Neuronal stem cell (in vitro differentiated cells): ENCODE data around the gene FAM210A.

Experiments used
- DNase-seq: peaks from one replicate; pipeline ENCODE4 v3.0.0-alpha.2; 2013; ENCODE audit warnings: low spot score
- H2AFZ ChIP-seq: one replicate; pipeline ENCODE4 v1.6.1; 2013; ENCODE audit warnings: mild to moderate bottlenecking, low read length, inconsistent platforms
- H2AK5ac ChIP-seq: 2 replicates; pipeline ENCODE4 v1.6.1; 2013; ENCODE audit warnings: low read depth, mild to moderate bottlenecking, inconsistent platforms, low read length, moderate library complexity, mixed read lengths
- H2BK120ac ChIP-seq: 2 replicates; pipeline ENCODE4 v1.6.1; 2013; ENCODE audit warnings: low read depth, mild to moderate bottlenecking, inconsistent platforms, low read length, moderate library complexity, mixed read lengths
- H2BK12ac ChIP-seq: one replicate; pipeline ENCODE4 v1.6.1; 2013; ENCODE audit warnings: low read length, inconsistent platforms
- H2BK15ac ChIP-seq: 2 replicates; pipeline ENCODE4 v1.6.1; 2013; ENCODE audit warnings: mild to moderate bottlenecking, low read length, inconsistent platforms, mixed read lengths
- H2BK5ac ChIP-seq: one replicate; pipeline ENCODE4 v1.6.1; 2013; ENCODE audit warnings: inconsistent platforms, mild to moderate bottlenecking, low read length, moderate library complexity
- H3K14ac ChIP-seq: one replicate; pipeline ENCODE4 v1.6.1; 2013; ENCODE audit warnings: low read length, inconsistent platforms
- H3K18ac ChIP-seq: 2 replicates; pipeline ENCODE4 v1.6.1; 2013; ENCODE audit warnings: low read length, inconsistent platforms
- H3K23ac ChIP-seq: 2 replicates; pipeline ENCODE4 v1.6.1; 2013; ENCODE audit warnings: low read depth, mild to moderate bottlenecking, mixed read lengths, low read length, inconsistent platforms; ENCODE audit not compliant: poor library complexity
- H3K27ac ChIP-seq: replicated peaks from 3 replicates; pipeline ENCODE4 v1.5.1; 2013; ENCODE audit warnings: low read length, inconsistent platforms
- H3K27me3 ChIP-seq, 3 experiments: 2 replicates each; pipeline ENCODE4 v1.6.1; 2013; ENCODE audit warnings: low read length in 3 of 3, mild to moderate bottlenecking in 2 of 3, inconsistent platforms in 1 of 3, low read depth in 1 of 3, mixed read lengths in 1 of 3, moderate library complexity in 1 of 3; ENCODE audit not compliant: control insufficient read depth in 3 of 3, insufficient read depth in 3 of 3
- H3K36me3 ChIP-seq, 2 donors: replicated peaks in 1 of 2; 2 replicates each; pipeline ENCODE4 v1.6.1; 2013; ENCODE audit warnings: low read length in 2 of 2; ENCODE audit not compliant: control insufficient read depth in 2 of 2, insufficient read depth in 2 of 2
- H3K4ac ChIP-seq: 2 replicates; pipeline ENCODE4 v1.6.1; 2013; ENCODE audit warnings: inconsistent platforms, mild to moderate bottlenecking, low read length, moderate library complexity
- H3K4me1 ChIP-seq, 2 donors: 1 replicate in 1 of 2; 2 replicates in 1 of 2; pipeline ENCODE4 v1.6.1; 2013; ENCODE audit warnings: low read length in 2 of 2, low read depth in 1 of 2; ENCODE audit not compliant: control insufficient read depth in 2 of 2, insufficient read depth in 1 of 2
- H3K4me2 ChIP-seq: one replicate; pipeline ENCODE4 v1.6.1; 2013; ENCODE audit warnings: mild to moderate bottlenecking, low read length, inconsistent platforms; ENCODE audit not compliant: insufficient read depth, poor library complexity, severe bottlenecking
- H3K4me3 ChIP-seq, 2 donors: 2 replicates each; pipeline ENCODE4 v1.5.1; 2013; ENCODE audit warnings: low read length in 2 of 2, mild to moderate bottlenecking in 2 of 2, inconsistent platforms in 1 of 2, moderate library complexity in 1 of 2
- H3K79me1 ChIP-seq: one replicate; pipeline ENCODE4 v1.6.1; 2013; ENCODE audit warnings: low read depth, mild to moderate bottlenecking, inconsistent platforms, low read length, moderate library complexity
- H3K9ac ChIP-seq: one replicate; pipeline ENCODE4 v1.6.1; 2013; ENCODE audit warnings: mild to moderate bottlenecking, low read depth, low read length, inconsistent platforms; ENCODE audit not compliant: poor library complexity
- H3K9me3 ChIP-seq, 2 donors: replicated peaks in 1 of 2; 2 replicates each; pipeline versions ENCODE3 to v1.6.1; 2013; ENCODE audit warnings: low read length in 2 of 2, mild to moderate bottlenecking in 2 of 2, inconsistent platforms in 1 of 2, low read depth in 1 of 2, mixed read lengths in 1 of 2, moderate library complexity in 1 of 2; ENCODE audit not compliant: control insufficient read depth in 2 of 2, insufficient read depth in 1 of 2
- H4K8ac ChIP-seq: one replicate; pipeline ENCODE4 v1.6.1; 2013; ENCODE audit warnings: low read depth, mild to moderate bottlenecking, inconsistent platforms, low read length, moderate library complexity
- H4K91ac ChIP-seq: one replicate; pipeline ENCODE4 v1.6.1; 2013; ENCODE audit warnings: low read length, low read depth, mild to moderate bottlenecking, inconsistent platforms; ENCODE audit not compliant: poor library complexity
- WGBS, 2 donors: extraction: QIAGEN DNeasy Blood & Tissue Kit; methylation state at CpG; one replicate each; pipeline ENCODE4 v1.1.7; 2013; ENCODE audit warnings: missing lambda C conversion rate in 2 of 2, mixed read lengths in 1 of 2; ENCODE audit not compliant: insufficient read length in 2 of 2, insufficient replicate concordance in 1 of 2; ENCODE audit errors: extremely low coverage in 2 of 2; 5-methylcytosine and 5-hydroxymethylcytosine counted together

The FAM210A gene

GRCh38 chr18:13710414-13710831, 15.9 kb downstream of the FAM210A start:
- no peak overlapping the region for H3K27ac ChIP-seq

GRCh38 chr18:13703899-13704298, 22.5 kb downstream of the FAM210A start:
- no peak overlapping the region for H2BK120ac ChIP-seq
- peaks cover 2 to 53% of the 10 kb centered on the region in 2 donors for H3K9me3 ChIP-seq
- H3K14ac ChIP-seq = no peak overlapping the region
- no peak overlapping the region for H3K18ac ChIP-seq
- H3K4me2 ChIP-seq = no peak overlapping the region
- no peaks in the 10 kb centered on the region for H3K36me3 ChIP-seq
- H3K79me1 ChIP-seq = no peaks in the 10 kb centered on the region
- H3K27me3 ChIP-seq = no peaks in the 10 kb centered on the region
- no peak overlapping the region for H2BK15ac ChIP-seq
- H3K4me1 ChIP-seq = no peaks in the 10 kb centered on the region
- no peak overlapping the region for H3K4ac ChIP-seq
- no peak overlapping the region for H2AFZ ChIP-seq
- H2AK5ac ChIP-seq = no peak overlapping the region
- peak; percentile 3 for DNase-seq
- no peak overlapping the region for H3K4me3 ChIP-seq
- no peak overlapping the region for H2BK5ac ChIP-seq
- H3K27ac ChIP-seq = no peak overlapping the region
- H3K23ac ChIP-seq = no peak overlapping the region
- WGBS, 2 donors = no CpG with 5 or more reads among the region's 1 CpG
- H3K9ac ChIP-seq = no peak overlapping the region
- H2BK12ac ChIP-seq = no peak overlapping the region
- H4K91ac ChIP-seq = no peak overlapping the region
- no peak overlapping the region for H4K8ac ChIP-seq

More at GRCh38 chr18:13710414-13710831, 15.9 kb downstream of the FAM210A start:
- H2BK5ac ChIP-seq = no peak overlapping the region
- no peak overlapping the region for H3K18ac ChIP-seq
- no peak overlapping the region for H3K9ac ChIP-seq
- no peaks in the 10 kb centered on the region for H3K79me1 ChIP-seq
- H3K4me1 ChIP-seq = no peaks in the 10 kb centered on the region
- no CpG with 5 or more reads among the region's 6 CpGs for WGBS, 2 donors
- no peak overlapping the region for H3K4ac ChIP-seq
- H3K4me3 ChIP-seq = no peak overlapping the region
- no peak overlapping the region for H2AK5ac ChIP-seq
- no peak overlapping the region for H4K8ac ChIP-seq
- no peak overlapping the region for H3K4me2 ChIP-seq
- H3K23ac ChIP-seq = no peak overlapping the region
- H2BK120ac ChIP-seq = no peak overlapping the region
- H3K14ac ChIP-seq = no peak overlapping the region
- no peak overlapping the region for H2AFZ ChIP-seq
- H2BK15ac ChIP-seq = no peak overlapping the region
- no peak overlapping the region for H4K91ac ChIP-seq
- no peak overlapping the region for H2BK12ac ChIP-seq
- H3K9me3 ChIP-seq = no peaks in the 10 kb centered on the region
- H3K27me3 ChIP-seq = no peaks in the 10 kb centered on the region
- DNase-seq = no peak
- H3K36me3 ChIP-seq = no peaks in the 10 kb centered on the region

DNA sequence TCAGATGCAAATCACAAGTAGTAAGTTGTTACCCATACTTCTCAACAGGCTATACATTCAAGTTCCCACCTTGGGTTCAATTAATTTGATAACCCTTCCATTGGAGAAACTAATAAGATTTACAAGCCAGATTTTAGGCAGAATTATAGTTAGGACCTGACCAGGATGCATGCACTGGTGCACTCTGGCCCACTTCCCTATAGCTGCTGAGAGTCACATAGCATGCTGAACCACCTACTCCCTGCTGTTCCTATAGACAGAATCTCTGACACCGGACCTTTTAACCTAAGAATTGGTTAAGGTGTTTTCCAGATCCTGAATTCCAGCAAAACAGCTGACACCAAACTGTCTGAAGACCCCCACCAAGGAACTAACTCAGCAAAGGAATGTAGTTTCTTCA, 26.2 kb downstream of the FAM210A start:
- no peak overlapping the region for H3K4me2 ChIP-seq
- peaks cover 3% of the 10 kb centered on the region for H3K79me1 ChIP-seq
- no peak overlapping the region for H3K4me3 ChIP-seq
- H3K27me3 ChIP-seq = no peaks in the 10 kb centered on the region
- H3K9ac ChIP-seq = no peak overlapping the region
- no peak overlapping the region for H2AK5ac ChIP-seq
- no peak overlapping the region for H2BK120ac ChIP-seq
- H3K27ac ChIP-seq = no peak overlapping the region
- H3K23ac ChIP-seq = no peak overlapping the region
- no peaks in the 10 kb centered on the region for H3K36me3 ChIP-seq
- no peaks in the 10 kb centered on the region for H3K4me1 ChIP-seq
- no peak overlapping the region for H3K18ac ChIP-seq
- peaks cover 10 to 54% of the 10 kb centered on the region in 2 donors for H3K9me3 ChIP-seq
- H3K4ac ChIP-seq = no peak overlapping the region
- no peak overlapping the region for H4K8ac ChIP-seq
- no peak overlapping the region for H3K14ac ChIP-seq
- no peak overlapping the region for H4K91ac ChIP-seq
- no peak overlapping the region for H2AFZ ChIP-seq
- WGBS, 2 donors = no CpG with 5 or more reads among the region's 1 CpG
- H2BK15ac ChIP-seq = no peak overlapping the region
- DNase-seq = no peak
- no peak overlapping the region for H2BK5ac ChIP-seq
- H2BK12ac ChIP-seq = no peak overlapping the region

DNA sequence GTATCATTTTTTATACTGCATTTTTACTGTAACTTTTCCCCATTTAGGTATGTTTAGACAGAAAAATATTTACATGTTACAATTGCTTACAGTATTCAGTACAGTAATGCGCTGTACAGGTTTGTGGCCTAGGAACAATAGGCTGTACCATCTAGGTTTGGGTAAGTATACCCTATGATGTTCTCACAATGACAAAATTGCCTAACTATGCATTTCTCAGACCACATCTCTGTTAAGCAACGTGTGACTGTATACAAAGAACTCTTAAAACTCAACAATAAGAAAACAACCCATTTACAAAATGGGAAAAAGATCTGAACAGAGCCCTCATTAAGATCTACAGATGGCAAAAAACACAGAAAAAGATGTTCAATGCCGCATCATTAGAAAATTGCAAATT, 29.4 kb downstream of the FAM210A start:
- no peaks in the 10 kb centered on the region for H3K27me3 ChIP-seq
- H4K91ac ChIP-seq = no peak overlapping the region
- H3K4me2 ChIP-seq = no peak overlapping the region
- H2BK120ac ChIP-seq = no peak overlapping the region
- H2AK5ac ChIP-seq = no peak overlapping the region
- H3K79me1 ChIP-seq = peaks cover 3% of the 10 kb centered on the region
- H3K9ac ChIP-seq = no peak overlapping the region
- H3K27ac ChIP-seq = no peak overlapping the region
- H2BK5ac ChIP-seq = no peak overlapping the region
- no peak overlapping the region for H3K18ac ChIP-seq
- no peaks in the 10 kb centered on the region for H3K36me3 ChIP-seq
- H2AFZ ChIP-seq = no peak overlapping the region
- peaks cover 10 to 26% of the 10 kb centered on the region in 2 donors for H3K9me3 ChIP-seq
- no peak overlapping the region for H3K4me3 ChIP-seq
- H3K23ac ChIP-seq = no peak overlapping the region
- DNase-seq = no peak
- H2BK12ac ChIP-seq = no peak overlapping the region
- no peak overlapping the region for H3K14ac ChIP-seq
- WGBS, 2 donors = no CpG with 5 or more reads among the region's 3 CpGs
- H4K8ac ChIP-seq = no peak overlapping the region
- H3K4me1 ChIP-seq = no peaks in the 10 kb centered on the region
- no peak overlapping the region for H2BK15ac ChIP-seq
- H3K4ac ChIP-seq = no peak overlapping the region
